CD8-positive, alpha-beta memory T cell (primary cell): Measurements from ENCODE around the gene KATNB1. TPM values are rescaled to one million over a fixed set of nuclear protein-coding genes. Genes with fewer than 3 reads are reported as not detected.

Experiments
- CTCF ChIA-PET: fragments of 350-600 bp; sonication (Branson Sonifier 250); formaldehyde crosslinking; loops from one replicate; lab custom pipeline; 2021; ENCODE audit warnings: antibody characterized with exemption; lab: Charles Lee
- POLR2A ChIA-PET: fragments of 350-600 bp; sonication (Branson Sonifier 250); formaldehyde crosslinking; loops from one replicate; lab custom pipeline; 2021; ENCODE audit warnings: antibody characterized with exemption; lab: Charles Lee
- DNase-seq, 5 donors: peaks; one replicate each; pipeline versions ENCODE4 v3.0.0 to v3.0.0-alpha.2; 2020 to 2022; ENCODE audit warnings: mixed read lengths in 1 of 5
- H3K27ac ChIP-seq: one replicate; pipeline ENCODE4 v1.7.0; 2013; ENCODE audit warnings: low read depth, mild to moderate bottlenecking, low read length, moderate library complexity
- H3K27me3 ChIP-seq: 2 replicates; pipeline ENCODE4 v1.7.0; 2013; ENCODE audit warnings: low read length, mild to moderate bottlenecking; ENCODE audit not compliant: insufficient read depth, poor library complexity, severe bottlenecking
- H3K36me3 ChIP-seq: 2 replicates; pipeline ENCODE4 v1.7.0; 2013; ENCODE audit warnings: mild to moderate bottlenecking, low read length, moderate library complexity; ENCODE audit not compliant: insufficient read depth
- H3K4me1 ChIP-seq: 2 replicates; pipeline ENCODE4 v1.7.0; 2013; ENCODE audit warnings: mild to moderate bottlenecking, low read length, moderate library complexity; ENCODE audit not compliant: insufficient read depth
- H3K4me3 ChIP-seq: 2 replicates; pipeline ENCODE4 v1.7.0; 2013; ENCODE audit warnings: mild to moderate bottlenecking, low read length
- H3K9me3 ChIP-seq: 2 replicates; pipeline ENCODE4 v1.7.0; 2013; ENCODE audit warnings: mild to moderate bottlenecking, low read length
- H3K27ac Mint-ChIP-seq, 8 donors: one replicate each; pipeline ENCODE4 v1.8.0; 2020 to 2021; ENCODE audit warnings: mixed read lengths in 8 of 8, mild to moderate bottlenecking in 6 of 8, inconsistent platforms in 3 of 8, moderate library complexity in 3 of 8
- H3K27me3 Mint-ChIP-seq, 2 donors: one replicate each; pipeline ENCODE4 v1.8.0; 2020 to 2021; ENCODE audit warnings: mixed read lengths in 2 of 2, mild to moderate bottlenecking in 1 of 2, moderate library complexity in 1 of 2
- H3K36me3 Mint-ChIP-seq, 3 donors: one replicate each; pipeline ENCODE4 v1.8.0; 2020 to 2021; ENCODE audit warnings: mixed read lengths in 3 of 3, inconsistent platforms in 1 of 3, mild to moderate bottlenecking in 1 of 3
- H3K4me1 Mint-ChIP-seq, 3 donors: one replicate each; pipeline ENCODE4 v1.8.0; 2020 to 2021; ENCODE audit warnings: mixed read lengths in 3 of 3, inconsistent platforms in 1 of 3, mild to moderate bottlenecking in 1 of 3
- H3K4me3 Mint-ChIP-seq, 7 donors: one replicate each; pipeline ENCODE4 v1.8.0; 2020 to 2021; ENCODE audit warnings: mixed read lengths in 7 of 7, mild to moderate bottlenecking in 6 of 7, moderate library complexity in 4 of 7, inconsistent platforms in 2 of 7
- H3K9me3 Mint-ChIP-seq, 5 donors: one replicate each; pipeline ENCODE4 v1.8.0; 2020 to 2022; ENCODE audit warnings: mixed read lengths in 5 of 5, mild to moderate bottlenecking in 3 of 5, moderate library complexity in 2 of 5, inconsistent platforms in 1 of 5
- polyA plus RNA-seq: library from polyadenylated mRNA; unstranded; fragments of 300-500 nt; fragmentation: Illumina TruSeq; gene quantifications from one replicate; pipeline ENCODE4 v1.2.3, GENCODE V29; 2021
- total RNA-seq, 2 experiments: library from RNA; stranded (reverse); gene quantifications; one replicate each; pipeline ENCODE4 v1.2.3, GENCODE V29; 2021

The KATNB1 gene
- total and polyA plus RNA-seq, 3 experiments from 2014 or later: 29.7 to 53.0 (median 50.2) TPM

GRCh38 chr16:57724531-57724930 is 11.0 kb upstream of the KATNB1 start:
- Mint-ChIP-seq H3K4me3 (no peak overlapping the region), H3K27me3 (peaks cover 0 to 4% of the 10 kb centered on the region in 2 donors), H3K36me3 (no peaks in the 10 kb centered on the region), H3K9me3 (no peaks in the 10 kb centered on the region), H3K27ac (no peak overlapping the region), H3K4me1 (no peaks in the 10 kb centered on the region)
- H3K36me3 ChIP-seq: no peaks in the 10 kb centered on the region
- H3K9me3 ChIP-seq: no peaks in the 10 kb centered on the region
- POLR2A ChIA-PET: no interaction called here
- H3K4me1 ChIP-seq: no peaks in the 10 kb centered on the region
- no peak for DNase-seq
- no peak overlapping the region for H3K4me3 ChIP-seq
- H3K27ac ChIP-seq: no peak overlapping the region
- CTCF ChIA-PET: no interaction called here
- no peaks in the 10 kb centered on the region for H3K27me3 ChIP-seq

- H3K9me3 Mint-ChIP-seq: no peaks in the 10 kb centered on the region
- no peak overlapping the region for H3K27ac ChIP-seq
- H3K4me3 Mint-ChIP-seq: no peak overlapping the region
- H3K36me3 ChIP-seq: no peaks in the 10 kb centered on the region
- no peak overlapping the region for H3K27ac Mint-ChIP-seq
- peaks cover 0 to 4% of the 10 kb centered on the region in 2 donors for H3K27me3 Mint-ChIP-seq
- H3K36me3 Mint-ChIP-seq: no peaks in the 10 kb centered on the region
- H3K4me1 ChIP-seq: no peaks in the 10 kb centered on the region
- H3K27me3 ChIP-seq: no peaks in the 10 kb centered on the region
- H3K4me1 Mint-ChIP-seq: no peaks in the 10 kb centered on the region
- no peak overlapping the region for H3K4me3 ChIP-seq
- no peak for DNase-seq
- ChIA-PET POLR2A (no interaction called here), CTCF (no interaction called here)
- H3K9me3 ChIP-seq: no peaks in the 10 kb centered on the region
These were observed 10.4 kb upstream of the KATNB1 start for GRCh38 chr16:57725151-57725550.

- ChIA-PET CTCF (no interaction called here), POLR2A (no interaction called here)
- Mint-ChIP-seq H3K27me3 (peaks cover 0 to 4% of the 10 kb centered on the region in 2 donors), H3K9me3 (no peaks in the 10 kb centered on the region), H3K36me3 (no peaks in the 10 kb centered on the region), H3K27ac (no peak overlapping the region), H3K4me1 (no peaks in the 10 kb centered on the region), H3K4me3 (no peak overlapping the region)
- no peak overlapping the region for H3K27ac ChIP-seq
- no peaks in the 10 kb centered on the region for H3K36me3 ChIP-seq
- no peaks in the 10 kb centered on the region for H3K4me1 ChIP-seq
- DNase-seq: no peak
- H3K4me3 ChIP-seq: no peak overlapping the region
- H3K9me3 ChIP-seq: no peaks in the 10 kb centered on the region
- no peaks in the 10 kb centered on the region for H3K27me3 ChIP-seq
These were observed 10.0 kb upstream of the KATNB1 start for GRCh38 chr16:57725554-57725953.

- Histone ChIP-seq H3K36me3 (no peaks in the 10 kb centered on the region), H3K27ac (no peak overlapping the region), H3K4me3 (no peak overlapping the region), H3K4me1 (no peaks in the 10 kb centered on the region), H3K27me3 (no peaks in the 10 kb centered on the region), H3K9me3 (no peaks in the 10 kb centered on the region)
- Mint-ChIP-seq H3K4me1 (no peaks in the 10 kb centered on the region), H3K9me3 (no peaks in the 10 kb centered on the region), H3K27me3 (peaks cover 0 to 3% of the 10 kb centered on the region in 2 donors), H3K36me3 (no peaks in the 10 kb centered on the region), H3K4me3 (no peak overlapping the region), H3K27ac (no peak overlapping the region)
- DNase-seq: no peak
- POLR2A ChIA-PET: no interaction called here
- CTCF ChIA-PET: interaction anchor here (0.9 kb wide), 1 partner anchor 17 kb away, joined by 3 read pairs; no protein-coding TSS in a partner anchor
These were observed 9.6 kb upstream of the KATNB1 start for GRCh38 chr16:57725976-57726375.

- H3K4me1 ChIP-seq: no peaks in the 10 kb centered on the region
- Mint-ChIP-seq H3K4me1 (no peaks in the 10 kb centered on the region), H3K27ac (peak overlapping the region in 1 of 8 donors; percentile 47), H3K27me3 (peaks cover 0 to 1% of the 10 kb centered on the region in 2 donors), H3K9me3 (no peaks in the 10 kb centered on the region), H3K36me3 (no peaks in the 10 kb centered on the region), H3K4me3 (no peak overlapping the region)
- H3K27ac ChIP-seq: no peak overlapping the region
- H3K36me3 ChIP-seq: no peaks in the 10 kb centered on the region
- no peaks in the 10 kb centered on the region for H3K27me3 ChIP-seq
- H3K4me3 ChIP-seq: no peak overlapping the region
- no peaks in the 10 kb centered on the region for H3K9me3 ChIP-seq
- no peak for DNase-seq
- CTCF ChIA-PET: interaction anchor here (0.9 to 1.4 kb wide), 2 partner anchors 17 to 150 kb away, joined by 3 to 5 read pairs; no protein-coding TSS in a partner anchor
- POLR2A ChIA-PET: no interaction called here
These were observed 9.1 kb upstream of the KATNB1 start for GRCh38 chr16:57726433-57726947.

GRCh38 chr16:57727610-57728009 is 8.0 kb upstream of the KATNB1 start:
- POLR2A ChIA-PET: interaction anchor here (0.6 kb wide), 1 partner anchor 173 kb away, joined by 3 read pairs; no protein-coding TSS in a partner anchor
- no peaks in the 10 kb centered on the region for H3K9me3 ChIP-seq
- H3K27ac Mint-ChIP-seq: peak overlapping the region in 1 of 8 donors; percentile 77
- no peak overlapping the region for H3K4me3 ChIP-seq
- DNase-seq: no peak
- no peak overlapping the region for H3K27ac ChIP-seq
- H3K4me1 Mint-ChIP-seq: peaks cover 0 to under 1% (median 0%) of the 10 kb centered on the region in 3 donors
- CTCF ChIA-PET: interaction anchor here (0.5 to 1.4 kb wide), 2 partner anchors 151 to 183 kb away, joined by 4 to 5 read pairs; no protein-coding TSS in a partner anchor
- H3K4me3 Mint-ChIP-seq: no peak overlapping the region
- H3K36me3 ChIP-seq: no peaks in the 10 kb centered on the region
- H3K27me3 Mint-ChIP-seq: no peaks in the 10 kb centered on the region
- H3K27me3 ChIP-seq: no peaks in the 10 kb centered on the region
- no peaks in the 10 kb centered on the region for H3K9me3 Mint-ChIP-seq
- no peaks in the 10 kb centered on the region for H3K4me1 ChIP-seq
- H3K36me3 Mint-ChIP-seq: peaks cover 0 to 2% (median 0%) of the 10 kb centered on the region in 3 donors

- H3K27ac Mint-ChIP-seq: no peak overlapping the region
- H3K4me3 Mint-ChIP-seq: no peak overlapping the region
- POLR2A ChIA-PET: no interaction called here
- H3K27me3 Mint-ChIP-seq: no peaks in the 10 kb centered on the region
- Histone ChIP-seq H3K36me3 (no peaks in the 10 kb centered on the region), H3K27me3 (no peaks in the 10 kb centered on the region), H3K4me1 (no peaks in the 10 kb centered on the region), H3K9me3 (no peaks in the 10 kb centered on the region), H3K27ac (no peak overlapping the region), H3K4me3 (no peak overlapping the region)
- CTCF ChIA-PET: no interaction called here
- H3K4me1 Mint-ChIP-seq: peaks cover 6% of the 10 kb centered on the region in 3 donors
- H3K9me3 Mint-ChIP-seq: peaks cover 0 to 6% (median 0%) of the 10 kb centered on the region in 5 donors
- DNase-seq: no peak
- peaks cover 0 to 4% (median 2%) of the 10 kb centered on the region in 3 donors for H3K36me3 Mint-ChIP-seq
These were observed 7.0 kb upstream of the KATNB1 start for GRCh38 chr16:57728336-57729181.

- peaks cover 0 to 4% (median 2%) of the 10 kb centered on the region in 3 donors for H3K36me3 Mint-ChIP-seq
- H3K4me3 Mint-ChIP-seq: no peak overlapping the region
- no peaks in the 10 kb centered on the region for H3K27me3 Mint-ChIP-seq
- peaks cover 7 to 8% (median 7%) of the 10 kb centered on the region in 3 donors for H3K4me1 Mint-ChIP-seq
- Histone ChIP-seq H3K27me3 (no peaks in the 10 kb centered on the region), H3K9me3 (no peaks in the 10 kb centered on the region), H3K4me1 (no peaks in the 10 kb centered on the region), H3K4me3 (no peak overlapping the region), H3K27ac (no peak overlapping the region), H3K36me3 (no peaks in the 10 kb centered on the region)
- H3K9me3 Mint-ChIP-seq: peaks cover 0 to 6% (median 0%) of the 10 kb centered on the region in 5 donors
- no peak overlapping the region for H3K27ac Mint-ChIP-seq
- POLR2A ChIA-PET: no interaction called here
- no peak for DNase-seq
- CTCF ChIA-PET: no interaction called here
These were observed 6.4 kb upstream of the KATNB1 start for GRCh38 chr16:57729182-57729484.
